Right ventricle myocardium superior (tissue), 1 donor: Measurements from ENCODE around the gene CACNB2. TPM values are rescaled to one million over a fixed set of nuclear protein-coding genes. Genes with fewer than 3 reads are reported as not detected.
"Not testable (repeated sequence)": the region's sequence is repeated elsewhere in the genome, so short reads cannot be mapped to it uniquely, and the experiment has no call there.

Source experiments
- ATAC-seq: fragments of 200-7000 bp; cut with Tn5 transposase; one replicate; pipeline ENCODE4 v1.9.1; 2020; ENCODE audit warnings: mild to moderate bottlenecking; ENCODE audit not compliant: poor library complexity
- DNase-seq: peaks from one replicate; pipeline ENCODE4 v3.0.0-alpha.2; 2020
- intact Hi-C: fragments of 100-400 bp; cut with DNase I; formaldehyde crosslinking; loops from one replicate; pipeline ENCODE4 v1.11.2; 2022
- total RNA-seq: library from RNA; stranded (reverse); fragmentation: NEBNext Ultra II Directional; extraction: Animal tissue kit (Norgen Biotek cat#: 25700); gene quantifications from one replicate; pipeline ENCODE4 v1.2.1, GENCODE V29; 2021
- donor health status: DM: no; HTN: yes; CAD: no; lungs with severe emphysema.

Gene CACNB2
- total RNA-seq, 1 donor from 2014 or later: 45.7 TPM

- intact Hi-C loops: no loop called here
- ATAC-seq (peak; percentile 48), DNase-seq (no peak)
Measured at GRCh38 chr10:18549105-18549504, 408.9 kb downstream of the CACNB2 start.

- peak; percentile 54 for ATAC-seq
- intact Hi-C loops: no loop called here
- no peak for DNase-seq
Measured at GRCh38 chr10:18551473-18551872, 411.2 kb downstream of the CACNB2 start.

- no peak for ATAC-seq
- no peak for DNase-seq
- intact Hi-C loops: no loop called here
Measured at GRCh38 chr10:18554479-18554878, 414.3 kb downstream of the CACNB2 start.

GRCh38 chr10:18556522-18557147 is 416.4 kb downstream of the CACNB2 start:
- intact Hi-C loops: no loop called here
- ATAC-seq (no peak), DNase-seq (no peak)

GRCh38 chr10:18557960-18558359 is 417.7 kb downstream of the CACNB2 start:
- no peak for DNase-seq
- no peak for ATAC-seq
- intact Hi-C loops: no loop called here

GRCh38 chr10:18561861-18562551 is 421.8 kb downstream of the CACNB2 start:
- intact Hi-C loops: no loop called here
- no peak for ATAC-seq
- no peak for DNase-seq

GRCh38 chr10:18563003-18563726 is 422.9 kb downstream of the CACNB2 start:
- intact Hi-C loops: no loop called here
- ATAC-seq: no peak
- no peak for DNase-seq

GRCh38 chr10:18565006-18565405 is 424.8 kb downstream of the CACNB2 start:
- intact Hi-C loops: no loop called here
- ATAC-seq: no peak

GRCh38 chr10:18566177-18566576 is 426.0 kb downstream of the CACNB2 start:
- intact Hi-C loops: no loop called here
- no peak for DNase-seq
- ATAC-seq: no peak

More at GRCh38 chr10:18565006-18565405, 424.8 kb downstream of the CACNB2 start:
- no peak for DNase-seq

GRCh38 chr10:18567343-18567856 is 427.2 kb downstream of the CACNB2 start:
- DNase-seq (no peak), ATAC-seq (no peak)
- intact Hi-C loops: no loop called here

GRCh38 chr10:18570386-18570785 is 430.2 kb downstream of the CACNB2 start:
- DNase-seq, ATAC-seq, intact Hi-C loops: not testable (repeated sequence)

GRCh38 chr10:18571076-18571475 is 430.9 kb downstream of the CACNB2 start:
- ATAC-seq: no peak
- intact Hi-C loops: no loop called here
- no peak for DNase-seq

GRCh38 chr10:18571780-18572179 is 431.6 kb downstream of the CACNB2 start:
- DNase-seq (no peak), ATAC-seq (no peak)
- intact Hi-C loops: no loop called here

- intact Hi-C loops: no loop called here
- ATAC-seq: no peak
Measured at GRCh38 chr10:18572959-18573561, 432.8 kb downstream of the CACNB2 start.

GRCh38 chr10:18576586-18576985 is 436.4 kb downstream of the CACNB2 start:
- no peak for ATAC-seq
- intact Hi-C loops: no loop called here
- no peak for DNase-seq

More at GRCh38 chr10:18572959-18573561, 432.8 kb downstream of the CACNB2 start:
- DNase-seq: no peak

- ATAC-seq (no peak), DNase-seq (no peak)
- intact Hi-C loops: no loop called here
Measured at GRCh38 chr10:18577823-18578685, 437.8 kb downstream of the CACNB2 start.

- ATAC-seq (no peak), DNase-seq (no peak)
- intact Hi-C loops: no loop called here
Measured at GRCh38 chr10:18582803-18583202, 442.6 kb downstream of the CACNB2 start.

GRCh38 chr10:18583575-18584270 is 443.5 kb downstream of the CACNB2 start:
- ATAC-seq (no peak), DNase-seq (no peak)
- intact Hi-C loops: no loop called here
